Glutamatergic neuron (in vitro differentiated cells): ENCODE data around the gene OGFOD3. TPM values are rescaled to one million over a fixed set of nuclear protein-coding genes. Genes with fewer than 3 reads are reported as not detected.

Experiments used
- DNase-seq: peaks from one replicate; pipeline ENCODE4 v3.0.0; 2022
- H3K27ac Mint-ChIP-seq: one replicate; pipeline ENCODE4 v1.8.0; 2020; ENCODE audit warnings: mild to moderate bottlenecking, mixed read lengths, inconsistent platforms; ENCODE audit not compliant: unreplicated experiment
- H3K27me3 Mint-ChIP-seq: one replicate; pipeline ENCODE4 v1.8.0; 2020; ENCODE audit warnings: mild to moderate bottlenecking, moderate library complexity, mixed read lengths, inconsistent platforms; ENCODE audit not compliant: unreplicated experiment
- H3K36me3 Mint-ChIP-seq: one replicate; pipeline ENCODE4 v1.8.0; 2020; ENCODE audit warnings: mild to moderate bottlenecking, mixed read lengths, inconsistent platforms; ENCODE audit not compliant: unreplicated experiment
- H3K4me1 Mint-ChIP-seq: one replicate; pipeline ENCODE4 v1.8.0; 2020; ENCODE audit warnings: mild to moderate bottlenecking, low read depth, mixed read lengths, inconsistent platforms; ENCODE audit not compliant: unreplicated experiment
- H3K4me3 Mint-ChIP-seq: one replicate; pipeline ENCODE4 v1.8.0; 2020; ENCODE audit warnings: mild to moderate bottlenecking, mixed read lengths, inconsistent platforms; ENCODE audit not compliant: unreplicated experiment
- H3K9me3 Mint-ChIP-seq: one replicate; pipeline ENCODE4 v1.8.0; 2020; ENCODE audit warnings: mild to moderate bottlenecking, moderate library complexity, mixed read lengths, inconsistent platforms; ENCODE audit not compliant: unreplicated experiment
- CTCF ChIP-seq: fragments of 200-600 bp; sonication (generic); IDR thresholded peaks from one replicate; pipeline ENCODE4 v1.5.0; 2021; ENCODE audit not compliant: partially characterized antibody, unreplicated experiment
- total RNA-seq: library from RNA; stranded (reverse); fragmentation: NEBNext Ultra II Directional; extraction: Animal tissue kit (Norgen Biotek cat#: 25700); gene quantifications from one replicate; pipeline ENCODE4 v1.2.1, GENCODE V29; 2021; ENCODE audit not compliant: unreplicated experiment

The OGFOD3 gene
- total RNA-seq, 1 donor from 2014 or later: 23.0 TPM

GRCh38 chr17:82344175-82344907, 74.0 kb downstream of the OGFOD3 start:
- H3K27ac Mint-ChIP-seq: no peak overlapping the region
- H3K4me1 Mint-ChIP-seq: no peaks in the 10 kb centered on the region
- H3K36me3 Mint-ChIP-seq: no peaks in the 10 kb centered on the region
- H3K9me3 Mint-ChIP-seq: no peaks in the 10 kb centered on the region
- peaks cover 4% of the 10 kb centered on the region for H3K27me3 Mint-ChIP-seq
- no peak overlapping the region for H3K4me3 Mint-ChIP-seq
- no peak for DNase-seq
- TF ChIP-seq CTCF: no peak

DNA sequence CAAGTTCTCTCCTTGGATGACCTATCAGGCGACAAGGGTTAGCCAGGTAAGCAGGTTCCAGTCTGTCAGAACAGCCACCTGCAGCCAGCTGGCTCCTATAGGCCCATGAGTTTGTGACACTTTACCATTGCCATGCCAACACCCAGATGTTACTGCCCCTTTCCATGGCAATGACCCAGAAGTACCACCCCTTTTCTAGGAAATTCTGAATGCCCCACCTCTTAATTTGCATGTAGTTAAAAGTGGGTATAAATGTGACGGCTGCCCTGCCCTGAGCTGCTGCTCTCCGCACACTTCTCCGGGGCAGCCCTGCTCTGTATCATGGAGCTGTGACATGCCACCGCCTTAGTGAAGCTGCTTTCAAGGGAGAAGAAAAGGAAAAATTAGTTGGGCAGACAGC, 74.8 kb downstream of the OGFOD3 start:
- no peak for TF ChIP-seq CTCF
- H3K36me3 Mint-ChIP-seq: no peaks in the 10 kb centered on the region
- DNase-seq: no peak

GRCh38 chr17:82342361-82343079, 75.9 kb downstream of the OGFOD3 start:
- Mint-ChIP-seq H3K27ac (no peak overlapping the region), H3K4me3 (no peak overlapping the region), H3K36me3 (no peaks in the 10 kb centered on the region), H3K27me3 (peaks cover 10% of the 10 kb centered on the region), H3K9me3 (no peaks in the 10 kb centered on the region), H3K4me1 (peaks cover 4% of the 10 kb centered on the region)
- no peak for DNase-seq
- no peak for TF ChIP-seq CTCF

More for the DNA sequence above, 74.8 kb downstream of the OGFOD3 start:
- Mint-ChIP-seq H3K27ac (no peak overlapping the region), H3K4me3 (no peak overlapping the region), H3K27me3 (peaks cover 10% of the 10 kb centered on the region), H3K9me3 (no peaks in the 10 kb centered on the region), H3K4me1 (peaks cover 4% of the 10 kb centered on the region)

- H3K4me3 Mint-ChIP-seq: no peak overlapping the region
- H3K27ac Mint-ChIP-seq: no peak overlapping the region
- peaks cover 6% of the 10 kb centered on the region for H3K4me1 Mint-ChIP-seq
- H3K36me3 Mint-ChIP-seq: no peaks in the 10 kb centered on the region
- no peak for TF ChIP-seq CTCF
- peaks cover 13% of the 10 kb centered on the region for H3K27me3 Mint-ChIP-seq
- H3K9me3 Mint-ChIP-seq: peaks cover 1% of the 10 kb centered on the region
- DNase-seq: no peak
Measured at GRCh38 chr17:82339634-82340580, 78.5 kb downstream of the OGFOD3 start.

Other genes with a start within 250 kb of the OGFOD3 start
- 40.7 TPM for gene CCDC57, start 205.7 kb downstream of the OGFOD3 start, total RNA-seq
- gene SLC16A3, start 189.5 kb downstream of the OGFOD3 start, total RNA-seq: 15.6 TPM
- gene CSNK1D, start 144.9 kb downstream of the OGFOD3 start, total RNA-seq: 211 TPM
- 0.27 TPM for gene CD7, start 101.0 kb downstream of the OGFOD3 start, total RNA-seq
- 0.29 TPM for gene SECTM1, start 84.8 kb downstream of the OGFOD3 start, total RNA-seq
- not detected for gene TEX19, start 59.3 kb downstream of the OGFOD3 start, total RNA-seq
- 7.2 TPM for gene UTS2R, start 46.8 kb downstream of the OGFOD3 start, total RNA-seq
- gene HEXD, start 239 bp downstream of the OGFOD3 start, total RNA-seq: 58.7 TPM
- gene CYBC1, start 32.2 kb upstream of the OGFOD3 start, total RNA-seq: 134 TPM
- 177 TPM for gene NARF, start 40.2 kb upstream of the OGFOD3 start, total RNA-seq
- gene FOXK2, start 101.1 kb upstream of the OGFOD3 start, total RNA-seq: 95.7 TPM
- gene WDR45B, start 229.9 kb upstream of the OGFOD3 start, total RNA-seq: 60.4 TPM